Measurements from ENCODE around the gene MYT1.

MYT1 gene

GRCh38 chr20:64153410-64153809 lies 10.8 kb upstream of the MYT1 start:
- no peak overlapping the region for H3K27ac ChIP-seq
- TF ChIP-seq ZFX (IDR thresholded peaks at IDR 0.05; ENCODE audit: borderline replicate concordance) (no peak), CTCF (IDR thresholded peaks at IDR 0.05) (no peak)

GRCh38 chr20:64153861-64154589 lies 10.2 kb upstream of the MYT1 start:
- no peak overlapping the region for H3K27ac ChIP-seq
- no peak for TF ChIP-seq CTCF (IDR thresholded peaks at IDR 0.05)
- TF ChIP-seq ZFX (IDR thresholded peaks at IDR 0.05; ENCODE audit: borderline replicate concordance): no peak

DNA sequence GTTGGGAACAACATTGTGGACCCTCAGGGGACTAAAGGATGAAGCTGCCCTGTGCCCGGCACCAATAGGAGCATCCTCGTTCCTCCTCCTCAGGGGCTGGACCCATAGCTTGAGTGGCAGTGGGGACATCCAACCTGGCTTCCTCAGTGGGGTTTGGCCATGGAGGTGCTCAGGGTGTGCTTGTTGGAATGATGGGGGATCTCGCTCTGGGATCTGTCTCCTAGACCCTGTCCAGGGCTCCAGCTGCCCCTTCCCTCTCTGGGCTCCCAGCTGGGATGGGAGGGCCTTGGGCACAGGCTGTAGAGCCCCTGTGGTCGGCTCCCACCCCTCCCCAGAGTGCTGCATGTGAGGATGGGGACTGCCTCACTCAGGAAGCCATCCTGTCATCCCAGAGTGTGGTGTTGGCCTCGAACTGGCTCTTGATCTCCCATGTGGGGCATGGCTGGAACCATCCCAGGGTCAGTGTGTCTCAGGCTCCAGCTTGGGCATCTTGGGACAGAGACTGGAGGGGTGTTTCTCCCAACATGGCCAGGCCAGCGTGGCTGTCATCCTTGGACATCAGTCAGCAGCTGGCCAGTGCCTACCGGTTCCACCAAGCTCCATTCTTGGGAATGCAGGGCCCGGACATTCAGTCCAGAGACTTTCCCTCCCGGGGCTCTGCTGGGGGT lies 9.5 kb upstream of the MYT1 start:
- no peak overlapping the region for H3K27ac ChIP-seq
- TF ChIP-seq ZFX (IDR thresholded peaks at IDR 0.05; ENCODE audit: borderline replicate concordance) (no peak), CTCF (IDR thresholded peaks at IDR 0.05) (no peak)

DNA sequence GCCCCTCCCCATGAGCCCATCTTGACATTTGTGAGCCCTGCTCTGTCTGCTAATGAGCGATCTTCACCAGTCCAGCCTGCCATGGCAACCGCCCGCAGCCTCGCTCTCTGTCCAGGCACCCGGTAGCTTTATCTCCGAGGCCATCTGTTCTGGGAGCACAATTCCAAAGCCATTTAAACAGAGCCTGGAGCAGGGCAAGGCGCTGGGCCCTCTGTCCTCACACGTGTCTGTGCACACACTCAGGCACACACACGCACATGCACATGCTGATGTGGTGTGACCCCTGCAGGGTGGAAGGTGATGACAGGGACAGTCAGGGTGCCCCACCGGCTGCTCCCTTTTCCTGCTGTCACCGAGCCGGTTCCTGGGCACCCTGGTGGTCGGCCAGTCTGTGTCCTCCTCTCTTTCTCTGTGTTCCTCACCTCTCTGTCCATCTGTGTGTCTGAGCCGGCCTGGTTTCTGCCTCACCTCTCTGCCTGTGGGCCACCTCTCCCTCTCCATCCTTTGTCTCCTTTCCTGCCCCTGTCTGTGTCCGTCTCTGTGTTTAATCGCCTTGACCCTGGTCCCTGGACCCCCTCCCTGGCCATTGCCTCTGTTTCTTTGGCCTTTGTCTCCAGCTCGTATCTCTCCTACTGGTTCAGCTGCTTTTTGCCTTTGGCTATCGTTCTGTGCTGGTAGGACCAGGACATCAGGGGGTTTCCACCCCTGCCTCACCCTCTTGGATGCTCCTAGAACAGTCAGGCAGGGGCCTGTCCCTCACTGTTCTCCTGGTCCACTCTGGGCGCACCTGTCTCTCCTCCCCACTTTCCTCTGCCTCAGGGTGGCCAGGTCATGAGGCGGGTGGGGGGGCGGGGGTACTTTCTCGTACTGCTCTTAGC lies 8.8 kb upstream of the MYT1 start:
- H3K27ac ChIP-seq: no peak overlapping the region
- TF ChIP-seq CTCF (IDR thresholded peaks at IDR 0.05): no peak
- no peak for TF ChIP-seq ZFX (IDR thresholded peaks at IDR 0.05; ENCODE audit: borderline replicate concordance)

- H3K27ac ChIP-seq: no peak overlapping the region
- TF ChIP-seq CTCF (IDR thresholded peaks at IDR 0.05): no peak
- no peak for TF ChIP-seq ZFX (IDR thresholded peaks at IDR 0.05; ENCODE audit: borderline replicate concordance)
These were observed 7.9 kb upstream of the MYT1 start for GRCh38 chr20:64156136-64156885.

GRCh38 chr20:64156886-64157875 lies 7.1 kb upstream of the MYT1 start:
- TF ChIP-seq ZFX (IDR thresholded peaks at IDR 0.05; ENCODE audit: borderline replicate concordance): no peak
- TF ChIP-seq CTCF (IDR thresholded peaks at IDR 0.05): no peak
- H3K27ac ChIP-seq: no peak overlapping the region

All from 22Rv1 (cell line).